Activated CD8-positive, alpha-beta memory T cell treated with anti-CD3 and anti-CD28 coated beads, Interleukin-2, amount 50 U/mL, for 4 hours (primary cell): ENCODE measurements around the gene EGFL6.

ENCODE experiments used
- DNase-seq: peaks from one replicate; pipeline ENCODE4 v3.0.0-alpha.2; 2020

Gene EGFL6

GRCh38 chrX:13569479-13570260, at the start of gene EGFL6:
TSS of gene EGFL6 (plus strand) at chrX:13569601. CDS start at chrX:13569862, 261 bp downstream.
- no peak for DNase-seq

GRCh38 chrX:13520351-13520750, 49.0 kb upstream of the EGFL6 start:
- no peak for DNase-seq

- DNase-seq = no peak
These were observed 48.5 kb upstream of the EGFL6 start for GRCh38 chrX:13520936-13521335.

- no peak for DNase-seq
These were observed 46.6 kb upstream of the EGFL6 start for GRCh38 chrX:13522811-13523210.

GRCh38 chrX:13533726-13534125, 35.7 kb upstream of the EGFL6 start:
- DNase-seq = no peak

GRCh38 chrX:13535376-13536165, 33.8 kb upstream of the EGFL6 start:
- no peak for DNase-seq

- DNase-seq = no peak
These were observed 32.9 kb upstream of the EGFL6 start for GRCh38 chrX:13536551-13536950.

- DNase-seq = no peak
These were observed 31.0 kb upstream of the EGFL6 start for GRCh38 chrX:13538414-13538813.

GRCh38 chrX:13540602-13541001, 28.8 kb upstream of the EGFL6 start:
- DNase-seq = no peak

- DNase-seq = no peak
These were observed 23.7 kb upstream of the EGFL6 start for GRCh38 chrX:13545726-13546125.

- DNase-seq = no peak
These were observed 21.7 kb upstream of the EGFL6 start for GRCh38 chrX:13547671-13548070.

GRCh38 chrX:13550346-13550745, 19.1 kb upstream of the EGFL6 start:
- no peak for DNase-seq

GRCh38 chrX:13551610-13552009, 17.8 kb upstream of the EGFL6 start:
- no peak for DNase-seq

- no peak for DNase-seq
These were observed 16.5 kb upstream of the EGFL6 start for GRCh38 chrX:13552892-13553291.

GRCh38 chrX:13565511-13565910, 3.9 kb upstream of the EGFL6 start:
- no peak for DNase-seq

- DNase-seq = no peak
These were observed 832 bp downstream of the EGFL6 start for GRCh38 chrX:13570261-13570605.

- no peak for DNase-seq
These were observed 1.7 kb downstream of the EGFL6 start for GRCh38 chrX:13571136-13571535.

- DNase-seq = no peak
These were observed 5.2 kb downstream of the EGFL6 start for GRCh38 chrX:13574600-13574999.

- no peak for DNase-seq
These were observed 10.3 kb downstream of the EGFL6 start for GRCh38 chrX:13579661-13580060.

- DNase-seq = no peak
These were observed 12.2 kb downstream of the EGFL6 start for GRCh38 chrX:13581554-13581953.

GRCh38 chrX:13587786-13588477, 18.5 kb downstream of the EGFL6 start:
- no peak for DNase-seq

GRCh38 chrX:13590207-13590606, 20.8 kb downstream of the EGFL6 start:
- no peak for DNase-seq

GRCh38 chrX:13590914-13591313, 21.5 kb downstream of the EGFL6 start:
- DNase-seq = no peak

GRCh38 chrX:13597874-13598273, 28.5 kb downstream of the EGFL6 start:
- DNase-seq = no peak
